SKM-1 treated with dmso at 0.1 percent for 144 hours (cell line): Measurements from ENCODE around the gene TRIM56.
"Not testable (repeated sequence)": the region's sequence is repeated elsewhere in the genome, so short reads cannot be mapped to it uniquely, and the experiment has no call there.

Source experiments
- DNase-seq: peaks from one replicate; lab custom pipeline; 2025; ENCODE audit not compliant: unreplicated experiment; lab: John Stamatoyannopoulos, UW

TRIM56 gene

GRCh38 chr7:101085162-101085964, at the start of gene TRIM56:
Gene TRIM56 (plus strand): TSS chr7:101085481. CDS start chr7:101087313, 1,832 bp downstream.
- peak; percentile 75 for DNase-seq

GRCh38 chr7:101035941-101036340, 49.3 kb upstream of the TRIM56 start:
- no peak for DNase-seq

- DNase-seq, result not testable (repeated sequence)
Measured at GRCh38 chr7:101041283-101041682, 44.0 kb upstream of the TRIM56 start.

GRCh38 chr7:101058355-101058754, 26.9 kb upstream of the TRIM56 start:
- no peak for DNase-seq

GRCh38 chr7:101059620-101059942, 25.7 kb upstream of the TRIM56 start:
- DNase-seq, result no peak

- no peak for DNase-seq
Measured at GRCh38 chr7:101060992-101061391, 24.3 kb upstream of the TRIM56 start.

GRCh38 chr7:101064176-101064550, 21.1 kb upstream of the TRIM56 start:
- not testable (repeated sequence) for DNase-seq

GRCh38 chr7:101065162-101065561, 20.1 kb upstream of the TRIM56 start:
- not testable (repeated sequence) for DNase-seq

- no peak for DNase-seq
Measured at GRCh38 chr7:101066141-101066832, 19.0 kb upstream of the TRIM56 start.

GRCh38 chr7:101066833-101067177, 18.5 kb upstream of the TRIM56 start:
- DNase-seq, result no peak

- DNase-seq, result no peak
Measured at GRCh38 chr7:101068401-101068800, 16.9 kb upstream of the TRIM56 start.

- not testable (repeated sequence) for DNase-seq
Measured at GRCh38 chr7:101071362-101072104, 13.7 kb upstream of the TRIM56 start.

GRCh38 chr7:101075646-101076045, 9.6 kb upstream of the TRIM56 start:
- DNase-seq, result no peak

GRCh38 chr7:101076183-101076582, 9.1 kb upstream of the TRIM56 start:
- DNase-seq, result not testable (repeated sequence)

- DNase-seq, result peak; percentile 84
Measured at GRCh38 chr7:101077303-101078086, 7.8 kb upstream of the TRIM56 start.

GRCh38 chr7:101081432-101081831, 3.8 kb upstream of the TRIM56 start:
- DNase-seq, result no peak

GRCh38 chr7:101084865-101085161, 468 bp upstream of the TRIM56 start:
- DNase-seq, result no peak

GRCh38 chr7:101087334-101088068, 2.2 kb downstream of the TRIM56 start:
- no peak for DNase-seq

- DNase-seq, result no peak
Measured at GRCh38 chr7:101088069-101088425, 2.8 kb downstream of the TRIM56 start.

- no peak for DNase-seq
Measured at GRCh38 chr7:101088858-101089529, 3.7 kb downstream of the TRIM56 start.
